HG02678 (cell line): Measurements from ENCODE around the gene RHCE.
"Not testable (repeated sequence)": the region's sequence is repeated elsewhere in the genome, so short reads cannot be mapped to it uniquely, and the experiment has no call there.

Experiments used
- ATAC-seq: cut with Tn5 transposase; IDR thresholded peaks from one replicate; pipeline ENCODE4 v1.9.1; 2021; ENCODE audit warnings: mild to moderate bottlenecking, moderate library complexity; ENCODE audit not compliant: unreplicated experiment

The RHCE gene

DNA sequence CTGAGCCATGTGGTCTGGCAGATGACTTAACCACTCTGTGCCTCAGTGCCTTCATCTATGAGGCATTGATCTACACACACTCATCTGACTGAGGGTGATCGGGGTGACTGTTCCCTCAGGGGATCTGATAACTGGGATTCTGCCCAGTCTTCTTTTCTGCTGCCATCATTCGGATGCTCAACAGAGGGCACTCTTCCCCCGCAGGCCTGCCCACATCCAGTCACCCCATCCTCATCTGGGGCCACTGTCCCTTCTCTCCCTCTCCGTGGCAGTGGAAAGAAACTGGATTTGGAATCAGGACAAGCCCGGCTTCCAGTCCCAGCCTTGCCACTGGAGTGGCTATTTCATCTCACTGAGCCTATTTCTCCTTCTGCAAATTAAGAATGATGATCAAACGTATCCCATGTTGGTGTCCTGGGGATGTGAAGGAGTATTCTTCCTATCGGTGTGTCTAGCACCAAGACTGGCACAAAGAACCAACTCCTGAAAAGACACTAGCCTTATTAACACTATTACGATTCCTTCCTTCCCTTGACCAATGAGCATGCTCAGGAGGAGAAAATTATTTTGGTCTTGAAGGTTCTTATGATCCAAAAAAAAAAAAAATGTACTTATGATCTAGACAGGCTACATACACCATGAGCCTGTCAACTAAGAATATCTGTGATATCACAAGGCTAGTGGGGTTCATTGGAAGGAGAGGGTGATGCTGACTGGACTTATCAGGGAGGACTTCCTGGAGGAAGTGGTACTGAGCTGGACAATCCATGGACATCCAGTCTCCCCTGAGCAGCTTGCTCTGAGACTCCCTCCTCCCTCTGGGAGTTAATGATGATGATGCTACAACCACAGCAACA, 17.4 kb downstream of the RHCE start:
- ATAC-seq = not testable (repeated sequence)

DNA sequence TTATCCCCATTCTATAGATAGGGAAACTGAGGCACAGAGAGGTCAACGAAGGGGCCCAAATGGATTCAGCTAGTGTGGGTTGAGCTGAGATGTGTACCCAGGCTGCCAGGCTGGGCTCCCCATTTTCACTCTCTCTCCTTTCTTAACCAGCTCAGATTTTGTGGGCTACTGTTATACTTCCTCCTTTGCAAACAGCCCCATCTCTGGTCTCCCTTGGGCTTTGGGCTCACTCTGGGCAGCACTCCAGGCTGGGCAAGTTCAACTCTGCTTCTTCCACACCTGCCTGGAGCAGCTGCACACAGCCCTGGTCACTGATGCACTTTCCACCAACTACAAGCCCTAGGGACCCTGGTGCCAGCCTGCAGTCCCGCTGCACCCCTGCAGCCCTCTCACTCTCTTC, 22.5 kb downstream of the RHCE start:
- not testable (repeated sequence) for ATAC-seq

DNA sequence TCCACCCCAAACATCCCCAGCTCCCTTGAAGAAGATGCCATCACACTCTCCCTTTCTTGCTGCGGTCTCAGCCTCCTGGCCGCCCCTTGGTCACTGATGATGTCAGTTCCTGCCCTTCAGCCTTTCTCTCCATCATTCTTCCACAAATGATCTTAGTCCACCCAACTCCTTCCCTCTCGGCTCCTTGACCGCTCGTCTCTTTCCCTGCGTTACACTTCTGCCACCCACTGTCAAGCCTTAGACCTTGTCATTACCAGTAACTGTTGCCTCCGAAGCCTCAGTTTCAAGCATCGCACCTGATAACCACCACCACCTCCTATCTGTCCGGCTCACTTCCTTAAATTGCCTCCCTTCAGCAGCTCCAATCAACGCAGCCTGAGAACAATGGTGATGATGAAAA, 23.1 kb downstream of the RHCE start:
- not testable (repeated sequence) for ATAC-seq

DNA sequence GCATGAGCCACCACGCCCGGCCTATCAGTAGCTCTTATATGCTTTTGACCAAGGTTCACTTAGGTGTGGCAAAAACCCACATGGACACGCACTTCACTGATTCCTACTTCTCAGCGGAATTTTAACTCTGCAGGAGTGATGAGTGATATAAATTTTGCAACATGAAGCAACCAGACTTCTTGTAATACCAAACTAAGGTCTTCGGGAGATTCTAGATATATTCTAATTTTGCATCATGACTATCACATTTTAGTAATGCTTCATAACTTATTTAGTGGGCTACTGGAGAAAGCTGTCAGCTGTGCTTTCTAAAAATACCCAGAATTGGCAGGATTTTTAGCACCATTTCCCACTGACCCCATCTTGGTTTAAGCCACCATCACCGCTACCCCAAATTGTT, 27.8 kb downstream of the RHCE start:
- no peak for ATAC-seq

DNA sequence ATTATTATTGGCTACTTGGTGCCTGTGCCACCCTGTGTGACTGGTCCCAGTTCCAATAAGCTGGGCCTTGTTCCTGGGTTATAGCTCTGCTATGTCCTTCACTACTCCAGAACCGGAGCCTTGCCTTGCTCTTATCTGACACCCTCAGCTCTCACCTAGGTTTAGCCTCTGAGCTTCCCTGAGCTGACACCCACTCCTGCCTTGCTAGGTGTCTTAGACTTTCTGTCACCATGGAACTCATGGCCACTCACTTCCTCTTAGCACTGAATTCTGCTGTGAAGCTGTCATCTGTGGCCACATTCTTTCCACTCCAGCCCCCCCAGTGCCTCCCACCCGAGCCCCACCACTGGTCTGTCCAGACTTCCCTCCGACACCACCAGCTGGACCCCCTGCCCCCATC, 30.9 kb downstream of the RHCE start:
- ATAC-seq = not testable (repeated sequence)

DNA sequence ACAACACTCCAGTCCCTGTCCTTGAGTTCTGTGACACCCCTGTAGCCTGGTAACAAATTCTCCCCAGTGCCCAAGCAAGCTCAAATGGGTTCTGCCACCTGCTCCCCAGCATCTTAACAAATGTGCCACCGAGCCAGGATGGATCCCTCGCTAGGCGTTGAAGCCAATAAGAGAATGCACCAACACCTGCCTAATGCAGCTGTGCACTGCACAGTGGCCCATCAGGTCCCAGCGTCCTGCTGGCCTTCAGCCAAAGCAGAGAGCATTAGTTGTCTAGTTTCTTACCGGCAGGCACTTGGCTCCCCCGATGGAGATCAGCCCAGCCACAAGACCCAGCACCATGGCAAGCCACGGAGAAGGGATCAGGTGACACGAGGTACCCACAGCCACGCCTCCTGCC, 31.9 kb downstream of the RHCE start:
- not testable (repeated sequence) for ATAC-seq

DNA sequence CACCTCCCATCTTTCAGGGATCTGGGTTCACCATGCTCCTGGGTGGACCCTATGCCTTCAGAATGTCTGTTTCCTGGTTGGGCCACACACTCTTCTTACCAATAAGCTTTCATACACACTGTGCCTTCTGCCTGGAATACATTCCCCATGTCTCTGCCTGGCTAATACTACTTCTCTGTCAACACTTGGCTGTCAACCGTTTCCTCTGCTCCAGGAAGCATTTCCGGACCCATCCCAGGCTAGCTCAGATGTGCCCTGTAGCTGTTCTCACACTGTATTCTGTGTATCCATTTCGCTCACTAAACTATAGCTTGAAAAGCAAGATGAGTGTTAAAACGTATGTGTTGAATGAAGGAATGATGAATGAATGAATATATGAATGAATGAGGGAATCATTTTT, 33.5 kb downstream of the RHCE start:
- not testable (repeated sequence) for ATAC-seq

DNA sequence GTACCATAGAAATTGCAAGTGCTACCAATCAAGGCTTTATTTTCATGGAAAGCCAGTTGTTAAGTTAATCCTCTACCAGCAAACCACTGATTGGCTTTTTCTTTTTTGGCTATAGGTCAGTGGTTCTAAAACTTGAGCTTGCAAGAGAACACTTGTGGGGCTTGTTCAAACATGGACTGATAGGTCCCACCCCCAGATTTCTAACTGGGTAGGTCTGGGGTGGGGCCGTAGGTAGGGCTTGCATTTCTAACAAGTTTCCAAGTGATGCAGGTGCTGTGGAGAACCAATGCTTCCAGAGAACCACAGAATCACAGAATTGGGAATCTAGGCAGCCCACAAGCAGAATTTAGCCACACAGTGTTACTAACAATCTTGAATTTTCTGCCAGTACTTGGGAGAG, 36.8 kb downstream of the RHCE start:
- not testable (repeated sequence) for ATAC-seq

DNA sequence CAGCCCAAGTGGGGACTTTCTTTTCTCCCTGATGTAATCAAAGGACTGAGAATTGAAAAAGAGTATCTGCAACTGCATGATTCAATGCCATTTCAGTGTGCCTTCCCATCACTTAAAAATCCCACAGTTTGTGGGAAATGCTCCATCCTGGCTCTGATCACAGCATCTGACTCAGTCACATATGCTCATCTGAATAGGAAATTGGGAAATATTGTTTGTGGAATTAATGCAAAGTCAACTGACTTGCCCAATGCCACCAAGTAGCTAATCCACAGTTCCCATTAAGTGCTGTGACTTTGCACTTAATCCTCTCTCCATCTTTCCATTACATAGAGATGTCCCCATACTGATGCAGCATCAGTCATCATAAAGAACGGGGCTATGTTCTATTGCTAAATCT, 37.5 kb downstream of the RHCE start:
- not testable (repeated sequence) for ATAC-seq

DNA sequence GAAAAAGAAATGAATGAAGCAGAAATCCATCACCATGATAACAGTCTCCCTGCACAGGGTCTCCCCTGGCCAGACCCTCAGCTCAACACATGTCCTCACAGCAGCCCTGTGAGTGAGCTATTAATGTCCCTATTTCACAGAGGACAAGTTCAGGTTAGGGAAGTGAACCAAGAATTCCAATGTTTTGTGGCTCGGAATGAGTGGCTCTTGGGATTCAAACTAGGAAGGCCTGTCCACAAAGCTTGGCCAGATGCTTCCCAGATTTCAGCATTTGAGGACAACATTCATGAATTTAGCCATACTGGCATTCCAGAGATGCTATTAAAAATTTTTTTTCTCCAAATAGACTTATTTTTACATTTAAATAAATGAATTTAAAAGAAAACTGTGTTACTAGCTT, 38.1 kb downstream of the RHCE start:
- ATAC-seq = not testable (repeated sequence)

DNA sequence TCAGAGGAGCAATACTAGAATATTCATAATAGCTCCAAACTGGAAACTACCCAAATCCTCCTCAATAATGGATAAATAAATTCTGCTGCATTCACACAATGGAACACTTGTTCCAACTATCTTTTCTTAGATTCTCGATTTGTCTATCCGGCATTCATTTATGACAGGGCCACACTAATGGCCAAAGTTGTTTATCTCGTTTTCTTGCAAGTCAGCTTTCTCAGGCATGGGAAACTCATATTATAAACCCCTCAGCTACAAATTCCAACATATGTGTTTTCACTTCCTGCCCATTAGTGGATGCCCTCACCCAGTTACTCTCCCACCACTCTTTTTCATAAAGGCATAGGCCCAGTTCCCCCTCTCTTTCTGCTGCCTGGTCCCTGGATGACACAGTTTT, 42.3 kb downstream of the RHCE start:
- ATAC-seq = not testable (repeated sequence)

DNA sequence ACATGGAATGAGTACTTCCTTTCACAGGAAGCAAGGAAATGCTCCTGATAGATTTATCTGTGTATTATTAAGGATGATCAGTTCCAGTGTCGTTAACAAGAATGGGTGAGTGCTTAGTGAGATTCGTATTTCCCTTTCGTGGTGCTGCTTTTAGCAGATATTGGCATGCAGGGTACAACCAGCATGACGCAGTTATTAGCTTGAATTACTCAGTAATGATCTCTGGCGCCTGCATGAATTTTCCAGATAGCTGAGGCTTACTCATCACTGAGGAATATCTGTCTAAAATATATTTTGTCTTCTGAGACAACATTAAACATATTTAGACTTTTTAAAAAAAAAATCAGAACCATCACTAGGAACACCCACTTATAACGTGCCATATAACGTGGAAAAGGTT, 48.9 kb downstream of the RHCE start:
- not testable (repeated sequence) for ATAC-seq

DNA sequence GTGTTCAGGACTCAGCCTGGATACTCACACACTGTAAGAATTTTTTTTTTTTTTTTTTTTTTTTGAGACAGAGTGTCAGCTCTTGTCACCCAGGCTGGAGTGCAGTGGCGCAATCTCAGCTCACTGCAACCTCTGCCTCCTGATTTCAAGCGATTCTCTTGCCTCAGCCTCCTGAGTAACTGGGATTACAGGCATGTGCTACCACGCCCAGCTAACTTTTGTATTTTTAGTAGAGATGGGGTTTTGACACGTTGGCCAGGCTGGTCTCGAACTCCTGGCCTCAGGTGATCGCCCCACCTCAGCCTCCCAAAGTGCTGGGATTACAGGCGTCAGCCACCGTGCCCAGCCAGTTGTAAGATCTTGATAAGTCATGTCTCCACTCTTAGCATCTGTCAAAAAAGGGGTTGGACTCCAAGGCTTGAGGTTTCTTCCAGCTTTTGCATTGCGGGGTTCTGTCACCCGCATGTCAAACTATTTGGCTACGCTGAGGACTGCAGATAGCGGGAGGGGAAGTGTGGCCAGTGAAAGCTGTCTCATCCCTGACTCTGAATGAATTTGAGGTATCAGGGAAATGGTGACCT, 50.8 kb downstream of the RHCE start:
- not testable (repeated sequence) for ATAC-seq

DNA sequence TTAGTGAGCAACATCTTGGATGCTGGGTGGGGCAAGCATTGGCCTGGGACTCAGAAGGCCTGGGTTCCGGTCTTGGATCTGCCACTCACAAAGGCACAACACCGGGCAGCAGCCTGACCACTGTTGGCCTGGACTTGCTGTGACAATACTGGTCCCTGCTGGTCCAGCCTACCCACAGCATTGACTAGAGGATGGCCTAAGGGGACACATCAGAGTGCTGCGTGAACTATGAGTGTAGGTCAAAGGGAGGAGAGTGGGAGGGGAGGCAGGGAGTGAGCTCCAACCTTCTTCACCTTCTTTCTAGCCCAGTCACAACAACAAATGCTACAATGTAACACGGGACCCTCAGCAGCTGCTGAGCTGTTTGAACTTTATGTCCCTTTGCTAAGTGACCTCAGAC, 51.4 kb downstream of the RHCE start:
- ATAC-seq = no peak

DNA sequence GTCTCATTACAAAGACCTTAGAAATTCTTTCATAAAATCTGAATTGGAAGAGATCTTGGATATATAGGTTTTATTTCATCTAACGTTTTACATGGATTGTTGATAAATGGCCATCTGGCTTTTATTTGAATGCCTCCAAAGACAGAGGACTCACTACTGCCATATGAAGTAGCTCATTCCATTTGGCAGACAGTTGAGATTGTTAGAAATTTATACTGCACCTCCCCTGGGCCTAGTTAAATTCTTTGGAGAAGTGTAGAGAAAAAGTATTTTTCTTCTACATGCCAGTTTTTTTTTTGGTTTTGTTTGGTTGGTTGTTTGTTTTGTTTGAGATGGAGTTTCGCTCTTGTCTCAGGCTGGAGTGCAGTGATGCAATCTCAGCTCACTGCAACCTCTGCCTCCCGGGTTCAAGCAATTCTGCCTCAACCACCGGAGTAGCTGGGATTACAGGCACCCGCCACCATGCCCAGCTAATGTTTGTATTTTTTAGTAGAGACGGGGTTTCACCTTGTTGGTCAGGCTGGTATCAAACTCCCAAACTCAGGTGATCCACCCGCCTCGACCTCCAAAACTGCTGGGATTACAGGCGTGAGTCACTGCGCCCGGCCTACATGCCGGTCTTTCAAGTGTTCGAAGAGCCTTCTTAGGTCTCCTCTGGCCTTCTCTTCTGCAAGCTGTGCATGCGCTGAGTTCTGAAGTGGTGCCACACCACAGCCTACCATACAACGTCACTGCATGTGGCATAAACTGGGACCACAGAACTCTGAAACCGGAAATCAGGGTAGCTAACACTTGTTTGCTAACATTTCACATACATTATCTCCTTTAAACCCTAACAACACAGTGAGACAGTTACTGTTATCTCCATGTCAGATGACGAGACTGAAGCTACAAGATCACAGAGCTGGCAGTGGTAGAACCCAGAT, 57.7 kb downstream of the RHCE start:
- ATAC-seq = not testable (repeated sequence)

DNA sequence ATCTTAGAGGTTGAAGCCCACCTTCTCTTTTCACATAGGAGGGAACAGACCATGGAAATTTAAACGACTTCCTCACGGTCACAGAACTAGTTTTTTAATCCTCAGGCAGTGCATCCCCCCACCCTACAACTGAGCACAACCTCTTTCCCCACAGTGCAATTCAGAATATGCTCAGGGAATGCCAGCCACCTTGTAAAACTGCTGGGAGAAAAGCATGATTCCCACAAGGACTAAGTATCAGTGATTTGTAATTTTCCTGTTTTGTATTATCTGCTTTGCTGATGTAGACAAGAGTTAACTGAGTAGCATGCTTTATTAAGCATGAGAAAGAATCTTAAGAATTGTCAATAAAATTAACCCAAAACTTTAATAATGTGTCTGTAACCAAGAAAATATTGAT, 58.7 kb downstream of the RHCE start:
- no peak for ATAC-seq

DNA sequence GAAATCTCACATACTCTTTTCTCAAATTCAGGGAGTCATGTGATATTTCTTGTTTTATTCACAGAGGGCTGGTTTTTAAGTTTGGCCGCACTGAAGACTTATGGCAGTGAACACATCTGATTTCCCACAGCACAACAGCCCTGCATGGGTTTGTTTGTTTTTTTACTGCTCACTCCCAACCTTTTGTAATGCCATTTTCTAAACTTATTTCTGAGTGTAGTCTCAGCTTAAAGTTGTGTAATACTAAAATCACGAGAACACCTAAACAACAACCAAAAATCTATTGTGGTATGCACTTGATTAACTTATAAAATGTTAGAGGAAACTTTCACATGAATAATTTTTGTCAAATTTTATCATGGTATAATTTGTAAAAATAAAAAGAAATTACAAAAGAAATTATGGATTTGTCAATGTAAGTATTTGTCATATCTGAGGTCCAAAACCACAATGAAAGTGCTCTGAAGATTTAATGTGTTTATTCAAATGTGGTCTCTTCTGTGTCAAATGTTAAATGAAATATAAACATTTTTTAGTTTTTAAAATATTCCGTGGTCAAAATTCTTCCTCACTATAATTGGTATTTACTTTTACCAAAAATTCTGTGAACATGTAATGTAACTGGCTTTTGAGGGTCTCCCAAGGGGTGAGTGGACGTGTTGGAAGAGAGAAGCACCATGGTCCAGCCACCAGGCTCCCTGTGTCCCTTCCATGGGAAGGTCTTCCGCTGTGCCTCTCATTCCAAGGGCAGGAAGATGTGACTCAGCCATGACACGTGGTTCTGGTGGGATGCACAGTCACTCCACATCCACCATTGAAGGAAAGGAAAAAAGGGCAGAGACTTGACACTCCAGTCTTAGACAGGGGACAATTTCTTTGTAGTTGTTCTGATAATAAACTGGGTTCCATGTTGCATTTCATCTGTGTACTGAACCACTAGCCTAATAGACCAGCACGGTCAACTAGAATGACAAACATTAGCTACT, 59.7 kb downstream of the RHCE start:
- ATAC-seq = no peak

DNA sequence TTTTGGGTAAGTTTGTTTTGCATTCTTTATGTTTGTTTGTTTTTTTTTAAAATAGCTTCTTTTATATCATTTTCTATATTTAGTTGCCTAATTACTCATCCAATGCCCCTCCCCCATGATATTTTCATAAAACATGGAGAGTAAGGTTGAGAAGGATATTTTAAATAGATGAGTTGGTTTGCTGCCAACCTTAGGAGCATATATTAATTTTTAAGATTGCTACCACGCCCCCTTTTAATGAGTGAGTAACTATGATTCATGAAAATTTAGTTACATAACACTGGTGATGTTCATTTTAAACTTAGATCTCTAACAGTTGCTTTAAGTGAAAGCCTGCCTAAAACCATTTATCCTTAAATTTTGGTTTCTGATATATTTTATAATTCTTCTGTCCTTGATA, 63.8 kb downstream of the RHCE start:
- no peak for ATAC-seq

DNA sequence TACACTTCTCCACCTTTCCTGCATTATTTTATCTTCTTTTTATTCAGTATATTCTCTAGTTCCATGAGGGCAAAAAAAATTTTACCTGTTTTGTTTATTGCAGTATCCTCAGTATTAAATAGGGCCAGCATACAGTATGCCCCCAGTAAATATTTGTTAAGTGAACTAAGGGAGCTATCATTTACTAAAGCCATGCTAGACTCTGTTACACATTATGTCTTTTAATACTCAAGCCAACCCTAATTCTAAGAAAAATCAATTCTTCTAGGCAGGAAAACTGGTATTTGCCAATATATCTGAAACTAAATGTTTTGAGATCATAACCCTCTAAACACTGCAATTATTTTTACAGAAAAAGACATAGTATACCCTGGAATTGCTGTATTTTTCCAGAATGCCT, 64.2 kb downstream of the RHCE start:
- ATAC-seq = no peak

DNA sequence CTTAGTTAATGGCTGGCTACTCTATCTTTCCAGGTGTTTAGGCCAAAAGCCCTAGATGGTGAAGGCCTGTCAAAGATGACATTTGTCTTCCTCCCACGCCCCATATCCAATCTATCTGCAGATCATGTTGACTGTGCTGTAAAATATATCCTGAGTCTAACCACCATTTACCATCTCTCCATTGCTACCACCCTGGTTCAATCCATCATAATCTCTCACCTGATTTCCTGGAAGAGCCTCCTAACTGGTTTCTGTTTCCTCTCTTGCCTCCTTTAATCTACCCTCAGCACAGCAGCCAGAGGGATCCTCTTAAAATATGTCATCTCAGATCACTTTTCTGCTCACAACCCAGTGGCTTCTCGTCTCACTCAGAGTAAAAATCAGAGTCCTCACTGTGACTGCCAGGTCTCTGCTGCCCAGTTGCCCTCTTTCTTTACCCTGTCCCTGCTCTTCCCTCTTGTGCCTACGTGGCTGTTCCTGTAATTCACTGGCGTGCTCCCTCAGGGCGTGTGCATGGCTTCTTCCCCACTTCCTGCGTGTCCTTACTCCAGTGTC, 64.7 kb downstream of the RHCE start:
- no peak for ATAC-seq
